Left kidney (tissue), 2 donors: Measurements from ENCODE around the gene SSR2. TPM values are rescaled to one million over a fixed set of nuclear protein-coding genes. Genes with fewer than 3 reads are reported as not detected.

Source experiments
- DNase-seq: peaks from one replicate; pipeline ENCODE4 v3.0.0-alpha.2; 2013
- polyA plus RNA-seq: library from polyadenylated mRNA; unstranded; fragments of 120-200 nt; gene quantifications from one replicate; pipeline ENCODE4 v1.2.1, GENCODE V29; 2013; ENCODE audit not compliant: insufficient read length

SSR2 gene
- polyA plus RNA-seq, 1 donor, result 362 TPM

- no peak for DNase-seq
These were observed 45.2 kb downstream of the SSR2 start for GRCh38 chr1:155975375-155976061.

DNA sequence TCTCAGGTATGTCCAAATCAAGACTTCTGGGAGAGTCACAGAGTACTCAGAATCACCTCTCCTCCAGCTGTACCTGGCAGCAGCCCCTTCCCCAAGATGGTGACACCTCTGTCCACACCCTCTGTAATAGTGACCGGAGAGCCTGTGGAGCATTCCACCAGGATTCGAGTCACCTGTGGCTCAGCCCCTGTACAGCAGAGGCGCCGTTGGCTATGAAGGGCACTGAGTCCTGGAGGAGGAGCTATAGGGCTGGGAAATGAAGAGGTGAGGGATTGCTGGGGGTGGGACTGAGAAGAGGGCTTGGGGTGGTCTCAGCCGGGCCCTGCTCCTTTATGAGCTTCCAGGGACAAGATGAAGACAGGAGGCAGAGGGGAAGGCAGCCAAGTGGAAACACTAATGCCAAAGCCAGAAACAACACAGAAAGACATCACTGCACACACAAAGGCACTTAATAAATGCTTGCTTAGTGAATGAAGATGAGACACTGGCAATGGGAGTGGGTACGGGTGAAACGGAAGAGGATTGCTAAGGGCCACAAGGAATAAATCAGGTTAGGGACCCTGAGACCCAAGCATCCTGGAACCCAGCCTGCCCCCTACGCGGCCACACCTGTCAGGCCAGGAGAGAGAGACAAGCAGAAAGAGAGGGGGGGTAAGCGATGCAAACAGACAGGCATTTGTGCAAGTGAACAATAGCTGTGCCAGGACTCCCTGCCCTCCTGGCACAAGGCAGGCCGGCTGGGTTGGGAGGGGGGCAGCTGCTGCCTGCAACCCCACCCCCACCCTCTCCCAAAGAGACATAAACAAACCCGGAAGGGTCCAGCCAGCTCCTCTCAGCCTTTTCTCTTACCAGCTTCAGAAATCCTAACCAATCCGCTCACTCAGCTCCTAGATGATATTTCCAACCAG is 46.3 kb downstream of the SSR2 start:
- no peak for DNase-seq

DNA sequence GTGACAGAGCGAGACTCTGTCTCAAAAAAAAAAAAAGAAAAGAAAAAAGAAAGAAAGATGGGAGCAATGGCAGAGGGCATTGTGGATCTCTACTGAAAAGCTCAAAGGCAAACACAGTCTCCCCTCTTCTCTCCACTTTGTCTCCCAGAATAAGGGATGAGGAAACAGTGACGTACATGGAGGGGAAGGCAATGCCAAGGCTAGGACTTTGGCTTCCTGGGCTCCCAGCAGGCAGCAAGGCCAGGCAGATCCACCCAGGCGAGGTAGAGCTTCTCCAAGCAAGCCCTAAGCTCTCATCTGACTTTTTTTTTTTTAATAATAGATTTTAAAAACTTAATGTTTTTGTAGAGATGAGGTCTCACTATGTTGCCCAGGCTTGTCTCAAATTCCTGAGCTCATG is 47.0 kb downstream of the SSR2 start:
- DNase-seq, result no peak

GRCh38 chr1:155971910-155972809 is 48.6 kb downstream of the SSR2 start:
- no peak for DNase-seq

- DNase-seq, result no peak
These were observed 50.1 kb downstream of the SSR2 start for GRCh38 chr1:155970531-155971167.

GRCh38 chr1:155969377-155969791 is 51.4 kb downstream of the SSR2 start:
- DNase-seq, result no peak

GRCh38 chr1:155968670-155969069 is 52.1 kb downstream of the SSR2 start:
- no peak for DNase-seq

DNA sequence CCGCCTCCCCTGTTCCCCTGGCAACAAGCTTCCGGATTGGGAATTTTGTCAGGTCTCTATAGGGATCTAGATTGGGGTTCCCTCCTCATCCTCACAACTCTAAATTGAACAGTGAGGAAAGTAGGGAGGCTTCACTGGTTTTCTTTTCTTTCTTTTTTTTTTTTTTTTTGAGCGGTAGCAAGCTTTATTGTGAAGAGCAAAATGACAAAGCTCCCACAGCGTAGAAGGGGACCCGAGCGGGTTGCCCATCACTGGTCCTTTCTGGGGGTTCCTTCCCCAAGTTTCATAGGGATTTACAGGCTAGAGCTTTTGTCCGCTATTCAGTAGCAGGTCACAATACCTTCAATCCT is 52.7 kb downstream of the SSR2 start:
- DNase-seq, result no peak

- no peak for DNase-seq
These were observed 53.3 kb downstream of the SSR2 start for GRCh38 chr1:155967341-155968050.

DNA sequence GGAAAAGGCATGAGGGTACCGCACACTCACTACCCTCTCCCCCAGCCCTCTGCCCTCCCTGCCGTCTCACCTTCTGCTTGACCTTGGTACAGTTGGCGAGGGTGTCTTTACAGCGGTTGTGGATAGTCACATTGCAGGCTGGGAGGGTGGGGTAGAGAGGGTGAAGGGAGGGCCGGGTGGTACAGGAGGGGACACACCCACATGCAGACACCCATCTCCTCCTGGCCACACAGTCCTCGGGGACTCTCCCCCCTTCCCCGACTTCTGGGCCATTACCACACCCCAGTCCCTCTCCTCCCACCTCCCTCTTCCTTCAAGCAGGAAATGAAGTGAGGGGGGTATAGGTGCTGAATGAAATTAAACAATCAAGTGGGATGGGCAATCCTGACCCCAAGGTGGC is 54.0 kb downstream of the SSR2 start:
- no peak for DNase-seq

- DNase-seq, result no peak
These were observed 54.6 kb downstream of the SSR2 start for GRCh38 chr1:155966135-155966534.

GRCh38 chr1:155964193-155964592 is 56.6 kb downstream of the SSR2 start:
- no peak for DNase-seq

DNA sequence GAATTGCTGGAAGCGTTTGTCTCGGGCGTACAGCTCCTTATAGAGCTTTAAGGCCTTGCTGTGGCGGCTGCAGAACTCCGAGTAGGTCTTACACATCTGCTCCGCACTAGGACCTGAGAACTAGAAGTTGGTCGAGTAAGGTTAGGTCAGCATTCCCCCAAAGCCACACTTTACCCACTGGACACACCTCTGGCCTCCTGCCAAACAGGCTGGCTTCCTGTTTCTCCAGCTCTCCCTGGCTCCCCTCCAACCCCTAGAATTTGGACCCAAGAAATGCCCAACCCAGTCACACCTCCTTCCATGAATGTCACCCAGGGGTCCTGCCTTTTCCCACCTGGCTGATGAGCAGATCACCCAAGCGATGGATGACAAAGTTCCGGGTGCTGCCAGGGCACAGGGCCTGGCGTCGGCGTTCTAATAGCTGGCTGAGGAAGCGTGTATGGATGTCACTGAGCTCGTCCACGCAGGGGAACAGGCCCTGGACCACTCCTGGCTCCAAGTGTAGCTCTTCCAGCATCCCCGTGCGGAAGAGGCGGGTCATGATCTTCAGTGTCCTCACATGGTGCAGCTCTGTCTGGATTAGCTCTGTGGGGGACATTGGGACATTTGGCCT is 58.0 kb downstream of the SSR2 start:
- DNase-seq, result no peak

GRCh38 chr1:155961937-155962336 is 58.8 kb downstream of the SSR2 start:
- no peak for DNase-seq

GRCh38 chr1:155960081-155960745 is 60.5 kb downstream of the SSR2 start:
- no peak for DNase-seq

Other genes with a start within 250 kb of the SSR2 start
- gene GON4L, start 163.7 kb downstream of the SSR2 start, polyA plus RNA-seq, result 78.4 TPM
- gene SYT11, start 161.4 kb downstream of the SSR2 start, polyA plus RNA-seq, result 21.7 TPM
- 59.5 TPM for gene RIT1, start 109.6 kb downstream of the SSR2 start, polyA plus RNA-seq
- 82.4 TPM for gene KHDC4, start 86.5 kb downstream of the SSR2 start, polyA plus RNA-seq
- gene RXFP4, start 79.3 kb downstream of the SSR2 start, polyA plus RNA-seq, result 0.15 TPM
- 86.7 TPM for gene ARHGEF2, start 42.4 kb downstream of the SSR2 start, polyA plus RNA-seq
- 56.8 TPM for gene UBQLN4, start 32.8 kb upstream of the SSR2 start, polyA plus RNA-seq
- gene LAMTOR2, start 33.8 kb upstream of the SSR2 start, polyA plus RNA-seq, result 45.9 TPM
- gene RAB25, start 40.2 kb upstream of the SSR2 start, polyA plus RNA-seq, result 46.9 TPM
- 46.7 TPM for gene MEX3A, start 61.5 kb upstream of the SSR2 start, polyA plus RNA-seq
- gene LMNA, start 93.8 kb upstream of the SSR2 start, polyA plus RNA-seq, result 74.2 TPM
- gene SEMA4A, start 132.6 kb upstream of the SSR2 start, polyA plus RNA-seq, result 19.7 TPM
- 34.9 TPM for gene SLC25A44, start 173.2 kb upstream of the SSR2 start, polyA plus RNA-seq
- gene PMF1, start 192.1 kb upstream of the SSR2 start, polyA plus RNA-seq, result 85.0 TPM
- 4.8 TPM for gene BGLAP, start 221.2 kb upstream of the SSR2 start, polyA plus RNA-seq
- gene PAQR6, start 227.1 kb upstream of the SSR2 start, polyA plus RNA-seq, result 6.0 TPM